HCT116 (cell line): ENCODE data around the gene TBC1D19. TPM values are rescaled to one million over a fixed set of nuclear protein-coding genes. Genes with fewer than 3 reads are reported as not detected.

ENCODE experiments used
- ATAC-seq: fragments of 200-7000 bp; cut with Tn5 transposase; 2 replicates; pipeline ENCODE4 v1.9.1; 2020; ENCODE audit warnings: mild to moderate bottlenecking, moderate library complexity
- BruUV-seq: library from RNA; stranded (reverse); fragments of 400-500 nt; replicated peaks from 2 replicates; lab custom pipeline; 2021; lab: Mats Ljungman, UMichigan
- CTCF ChIA-PET: fragments of 300-600 bp; sonication (Branson Sonifier 250); formaldehyde crosslinking; loops from one replicate; lab custom pipeline; 2021; ENCODE audit warnings: antibody characterized with exemption; lab: Charles Lee
- POLR2A ChIA-PET: fragments of 300-600, 350-600 bp; sonication (Branson Sonifier 250); formaldehyde crosslinking; loops from one replicate; lab custom pipeline; 2021; ENCODE audit warnings: antibody characterized with exemption; lab: Charles Lee
- RAD21 ChIA-PET, 2 experiments: fragments of 300-600 bp; sonication (Branson Sonifier 250); formaldehyde crosslinking; loops; one replicate each; lab custom pipeline; 2023; ENCODE audit warnings: low total read pairs in 2 of 2; ENCODE audit not compliant: uncharacterized antibody in 2 of 2, unreplicated experiment in 2 of 2, low non-redundant PET in 1 of 2; lab: Charles Lee
- DNase-seq: peaks from one replicate; pipeline ENCODE4 v3.0.0-alpha.2; 2010; ENCODE audit warnings: low read depth, low spot score
- H2AFZ ChIP-seq: fragments of 200-600 bp; shearing (Covaris generic), sonication (generic); 2 replicates; pipeline ENCODE4 v1.6.1; 2017; ENCODE audit warnings: low read depth, mixed run types, mixed read lengths, antibody characterized with exemption, low read length; ENCODE audit not compliant: poor library complexity, severe bottlenecking
- H3K27ac ChIP-seq: 2 replicates; pipeline ENCODE4 v1.5.1; 2012; ENCODE audit warnings: low read depth, low read length
- H3K27me3 ChIP-seq: fragments of 200-600 bp; sonication (generic); 2 replicates; pipeline ENCODE4 v1.6.1; 2016; ENCODE audit warnings: mixed run types, low read length, mixed read lengths; ENCODE audit not compliant: insufficient read depth
- H3K36me3 ChIP-seq, 2 experiments: fragments of 200-500 bp in 1 of 2; fragments of 200-600 bp in 1 of 2; sonication (Bioruptor generic) in 1 of 2; sonication (generic) in 1 of 2; 2 replicates each; pipeline versions ENCODE4 v1.5.1 to v1.6.1; 2014 to 2016; ENCODE audit warnings: low read length in 2 of 2, inconsistent platforms in 1 of 2, mixed read lengths in 1 of 2, mixed run types in 1 of 2; ENCODE audit not compliant: insufficient read depth in 2 of 2, control insufficient read depth in 1 of 2
- H3K4me1 ChIP-seq, 2 experiments: fragments of 200-600 bp in 1 of 2; sonication (generic) in 1 of 2; 2 replicates each; pipeline versions ENCODE4 v1.5.1 to v1.6.1; 2012 to 2017; ENCODE audit warnings: low read length in 2 of 2, inconsistent platforms in 1 of 2, mild to moderate bottlenecking in 1 of 2, mixed read lengths in 1 of 2, mixed run types in 1 of 2, moderate library complexity in 1 of 2; ENCODE audit not compliant: insufficient read depth in 2 of 2, control insufficient read depth in 1 of 2
- H3K4me2 ChIP-seq: fragments of 200-600 bp; sonication (generic); 2 replicates; pipeline ENCODE4 v1.6.1; 2017; ENCODE audit warnings: mixed run types, low read length, mixed read lengths
- H3K4me3 ChIP-seq, 2 experiments: fragments of 200-600 bp in 1 of 2; sonication (generic) in 1 of 2; replicated peaks in 1 of 2; 2 replicates each; pipeline ENCODE4 v1.5.1; 2011 to 2016; ENCODE audit warnings: low read length in 2 of 2, control low read depth in 1 of 2, low read depth in 1 of 2, mild to moderate bottlenecking in 1 of 2, mixed read lengths in 1 of 2, mixed run types in 1 of 2
- H3K79me2 ChIP-seq: fragments of 200-600 bp; sonication (generic); 2 replicates; pipeline ENCODE4 v1.6.1; 2017; ENCODE audit warnings: mild to moderate bottlenecking, mixed run types, low read length, moderate library complexity, mixed read lengths; ENCODE audit not compliant: insufficient read depth
- H3K9ac ChIP-seq: fragments of 200-600 bp; sonication (generic); 2 replicates; pipeline ENCODE4 v1.6.1; 2016; ENCODE audit warnings: low read length, mixed read lengths
- H3K9me2 ChIP-seq: fragments of 200-600 bp; sonication (generic), shearing (Covaris generic); 2 replicates; pipeline ENCODE4 v1.6.1; 2017; ENCODE audit warnings: mixed run types, mild to moderate bottlenecking, moderate library complexity; ENCODE audit not compliant: insufficient read depth
- H3K9me3 ChIP-seq, 2 experiments: fragments of 200-500 bp in 1 of 2; fragments of 200-600 bp in 1 of 2; sonication (Bioruptor generic) in 1 of 2; sonication (generic) in 1 of 2; 2 replicates each; pipeline ENCODE4 v1.6.1; 2014 to 2017; ENCODE audit warnings: low read length in 2 of 2, mixed read lengths in 2 of 2, inconsistent platforms in 1 of 2, low read depth in 1 of 2, mild to moderate bottlenecking in 1 of 2, mixed run types in 1 of 2, moderate library complexity in 1 of 2; ENCODE audit not compliant: control insufficient read depth in 1 of 2, insufficient read depth in 1 of 2
- H4K20me1 ChIP-seq: fragments of 200-600 bp; sonication (generic), shearing (Covaris generic); 2 replicates; pipeline ENCODE4 v1.6.1; 2017; ENCODE audit warnings: mixed run types, mild to moderate bottlenecking, moderate library complexity; ENCODE audit not compliant: insufficient read depth
- ATF3 ChIP-seq: IDR thresholded peaks from 2 replicates; pipeline ENCODE4 v1.6.1; 2012
- EGR1 ChIP-seq: IDR thresholded peaks from 2 replicates; pipeline ENCODE4 v1.6.1; 2012; ENCODE audit warnings: low read depth
- ELF1 ChIP-seq: IDR thresholded peaks from 2 replicates; pipeline ENCODE4 v1.6.1; 2012; ENCODE audit warnings: low read depth, borderline replicate concordance
- EZH2phosphoT487 ChIP-seq: fragments of 200-600 bp; IDR thresholded peaks from 2 replicates; pipeline ENCODE4 v1.6.1; 2018; ENCODE audit warnings: antibody characterized with exemption, borderline replicate concordance
- JUND ChIP-seq: IDR thresholded peaks from 2 replicates; pipeline ENCODE4 v1.6.1; 2012
- MAX ChIP-seq: IDR thresholded peaks from 2 replicates; pipeline ENCODE4 v1.6.1; 2012
- POLR2AphosphoS5 ChIP-seq: IDR thresholded peaks from 2 replicates; pipeline ENCODE4 v1.6.1; 2011; ENCODE audit warnings: mild to moderate bottlenecking, low read depth, low read length, moderate library complexity
- RAD21 ChIP-seq: IDR thresholded peaks from 2 replicates; pipeline ENCODE4 v1.6.1; 2012; ENCODE audit warnings: low read depth, mild to moderate bottlenecking
- REST ChIP-seq: IDR thresholded peaks from 2 replicates; pipeline ENCODE4 v1.6.1; 2012; ENCODE audit warnings: low read depth
- TCF7L2 ChIP-seq: IDR thresholded peaks from 2 replicates; pipeline ENCODE4 v1.7.0; 2011; ENCODE audit warnings: borderline replicate concordance, inconsistent platforms; ENCODE audit not compliant: insufficient read depth, insufficient read length; ENCODE audit errors: extremely low read depth
- YY1 ChIP-seq: IDR thresholded peaks from 2 replicates; pipeline ENCODE4 v1.6.1; 2011; ENCODE audit warnings: low read length, low read depth, moderate library complexity, mild to moderate bottlenecking; ENCODE audit not compliant: insufficient replicate concordance; ENCODE audit errors: extremely low read depth
- ZBTB33 ChIP-seq: IDR thresholded peaks from 2 replicates; pipeline ENCODE4 v1.6.1; 2011; ENCODE audit warnings: mild to moderate bottlenecking, low read length, moderate library complexity; ENCODE audit not compliant: insufficient replicate concordance; ENCODE audit errors: extremely low read depth
- ZFX ChIP-seq: fragments of 450-650 bp; IDR thresholded peaks from 2 replicates; pipeline ENCODE4 v1.6.1; 2017
- ZNF274 ChIP-seq: fragments of 200-500 bp; sonication (Bioruptor generic); IDR thresholded peaks from 2 replicates; pipeline ENCODE4 v1.6.1; 2014; ENCODE audit warnings: mild to moderate bottlenecking, low read depth, low read length, inconsistent platforms
- intact Hi-C: fragments of 100-400 bp; cut with micrococcal nuclease; formaldehyde crosslinking; loops from 2 replicates; pipeline ENCODE4 v1.10.0; 2022
- total RNA-seq: library from RNA; stranded (reverse); gene quantifications from one replicate; pipeline ENCODE4 v1.2.1, GENCODE V29; 2021; ENCODE audit not compliant: unreplicated experiment

TBC1D19 gene
- total RNA-seq, 1 experiment from 2014 or later: 25.4 TPM

- no peak overlapping the region for H3K4me3 ChIP-seq
- H4K20me1 ChIP-seq: no peaks in the 10 kb centered on the region
- H3K27me3 ChIP-seq: no peaks in the 10 kb centered on the region
- POLR2A ChIA-PET: no interaction called here
- intact Hi-C loops: no loop called here
- H3K4me1 ChIP-seq: no peaks in the 10 kb centered on the region
- no peak overlapping the region for H3K4me2 ChIP-seq
- CTCF ChIA-PET: no interaction called here
- no peaks in the 10 kb centered on the region for H3K9me3 ChIP-seq
- TF ChIP-seq ZFX (no peak), MAX (no peak), POLR2AphosphoS5 (no peak), ZNF274 (no peak), REST (no peak), ATF3 (no peak), EZH2phosphoT487 (no peak), RAD21 (no peak), EGR1 (no peak), JUND (no peak), TCF7L2 (no peak), YY1 (no peak), ZBTB33 (no peak), ELF1 (no peak)
- TF ChIP-seq, all 23 proteins: peak for 0
- Histone ChIP-seq H3K9ac (no peak overlapping the region), H3K36me3 (no peaks in the 10 kb centered on the region), H2AFZ (no peak overlapping the region), H3K79me2 (no peaks in the 10 kb centered on the region), H3K27ac (no peak overlapping the region), H3K9me2 (no peaks in the 10 kb centered on the region)
- BruUV-seq: no TSS peak
- RAD21 ChIA-PET: no interaction called here
- no peak for ATAC-seq
- DNase-seq: no peak
Measured at GRCh38 chr4:26753187-26753586, 169.3 kb downstream of the TBC1D19 start.
